Urinary bladder (tissue), 4 donors: Measurements from ENCODE around the gene MSMB. TPM values are rescaled to one million over a fixed set of nuclear protein-coding genes. Genes with fewer than 3 reads are reported as not detected.

Source experiments
- DNase-seq: peaks from one replicate; pipeline ENCODE4 v3.0.0-alpha.2; 2015; ENCODE audit errors: extremely low spot score
- H3K27ac ChIP-seq: one replicate; pipeline ENCODE4 v1.5.1; 2013; ENCODE audit warnings: low read depth, mild to moderate bottlenecking, moderate library complexity
- H3K36me3 ChIP-seq: one replicate; pipeline ENCODE4 v1.6.1; 2013; ENCODE audit warnings: mild to moderate bottlenecking, moderate library complexity; ENCODE audit not compliant: insufficient read depth
- H3K4me1 ChIP-seq: one replicate; pipeline ENCODE4 v1.6.1; 2013; ENCODE audit warnings: mild to moderate bottlenecking, moderate library complexity; ENCODE audit not compliant: insufficient read depth
- H3K4me3 ChIP-seq: one replicate; pipeline ENCODE4 v1.5.1; 2013; ENCODE audit warnings: low read depth, low read length
- WGBS: extraction: QIAGEN DNeasy Blood & Tissue Kit; methylation state at CpG from one replicate; pipeline ENCODE4 v1.1.7; 2013; 5-methylcytosine and 5-hydroxymethylcytosine counted together
- polyA plus RNA-seq: library from polyadenylated mRNA; stranded (reverse); fragments of 200-250 nt; gene quantifications from one replicate; pipeline ENCODE4 v1.2.3, GENCODE V29; 2013
- total RNA-seq: library from RNA; depleted of rRNA; stranded (reverse); fragments of >200 nt; gene quantifications from one replicate; pipeline ENCODE4 v1.2.3, GENCODE V29; 2014
- donor health status: healthy with polysubstance abuse.
- donor health status: healthy.

Gene MSMB
- total and polyA plus RNA-seq, 2 donors: 1.1 TPM; not detected in 1

DNA sequence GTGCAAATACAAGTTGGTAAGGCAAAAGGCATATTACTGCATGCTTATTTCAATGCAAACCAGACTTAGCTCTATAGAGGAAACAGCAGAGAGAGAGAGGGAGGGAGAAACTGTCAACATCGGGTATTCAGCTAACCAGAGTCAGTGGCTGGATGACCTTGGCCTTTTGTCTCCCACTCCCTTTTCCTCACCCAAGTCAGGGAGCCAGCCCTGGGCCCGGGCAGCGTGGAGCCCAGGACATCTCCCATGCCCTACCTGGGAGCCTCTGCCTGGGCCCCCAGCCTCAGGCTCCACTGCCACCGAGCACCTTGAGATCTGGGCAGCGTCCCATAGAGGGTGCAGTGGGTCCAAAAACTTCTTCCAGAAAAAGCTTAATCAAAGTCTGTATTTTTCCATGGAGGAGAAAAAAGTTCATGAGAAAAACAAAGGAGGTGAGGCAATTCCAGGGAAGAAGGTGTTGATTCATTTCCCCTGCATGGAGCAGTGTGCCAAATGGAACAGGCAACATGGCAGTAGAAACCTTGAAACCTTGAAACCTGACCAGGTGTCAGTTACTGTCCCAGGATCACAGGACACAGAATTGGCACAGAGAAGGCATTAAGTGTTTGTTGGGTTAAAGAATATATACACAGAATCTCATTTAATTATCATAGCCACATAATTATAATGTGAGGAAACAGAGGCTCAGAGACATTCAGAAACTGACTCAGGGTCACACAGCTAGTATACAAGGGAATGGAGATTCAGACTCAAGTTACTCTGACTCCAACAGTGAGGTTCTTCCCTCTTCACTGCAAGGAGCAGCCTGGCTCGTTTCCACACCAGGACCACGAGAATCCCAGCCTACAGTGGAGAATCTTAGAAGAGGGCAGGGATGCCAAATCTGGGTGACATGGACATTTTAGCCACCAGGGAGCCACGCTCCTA, 9.9 kb downstream of the MSMB start:
- Histone ChIP-seq H3K27ac (no peak overlapping the region), H3K4me3 (no peak overlapping the region), H3K36me3 (no peaks in the 10 kb centered on the region), H3K4me1 (peaks cover 2% of the 10 kb centered on the region)
- 61% methylated on average over 8 of the region's 8 CpGs for WGBS
- no peak for DNase-seq

DNA sequence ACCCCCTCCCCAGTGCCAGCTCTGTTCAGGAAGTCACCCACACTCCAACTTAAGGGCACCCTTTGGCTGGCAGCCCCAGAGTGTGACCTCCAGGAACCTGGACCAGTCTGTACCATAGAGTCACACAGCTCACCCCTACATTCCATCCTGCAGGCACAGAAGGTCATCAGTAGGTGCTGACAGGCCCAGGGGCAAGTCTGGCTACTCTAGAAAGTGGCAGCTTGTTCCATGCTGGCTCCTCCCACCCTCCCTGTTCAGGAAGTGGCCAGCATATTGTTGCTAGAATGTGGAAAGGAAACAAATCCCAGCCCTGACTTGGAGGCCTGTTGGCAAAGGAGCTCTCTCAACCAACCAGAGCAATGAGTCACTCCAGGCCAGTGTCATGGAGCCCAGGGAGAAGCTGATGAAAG, 12.5 kb downstream of the MSMB start:
- peaks cover 3% of the 10 kb centered on the region for H3K4me1 ChIP-seq
- no peaks in the 10 kb centered on the region for H3K36me3 ChIP-seq
- DNase-seq: no peak
- H3K27ac ChIP-seq: no peak overlapping the region
- H3K4me3 ChIP-seq: no peak overlapping the region

DNA sequence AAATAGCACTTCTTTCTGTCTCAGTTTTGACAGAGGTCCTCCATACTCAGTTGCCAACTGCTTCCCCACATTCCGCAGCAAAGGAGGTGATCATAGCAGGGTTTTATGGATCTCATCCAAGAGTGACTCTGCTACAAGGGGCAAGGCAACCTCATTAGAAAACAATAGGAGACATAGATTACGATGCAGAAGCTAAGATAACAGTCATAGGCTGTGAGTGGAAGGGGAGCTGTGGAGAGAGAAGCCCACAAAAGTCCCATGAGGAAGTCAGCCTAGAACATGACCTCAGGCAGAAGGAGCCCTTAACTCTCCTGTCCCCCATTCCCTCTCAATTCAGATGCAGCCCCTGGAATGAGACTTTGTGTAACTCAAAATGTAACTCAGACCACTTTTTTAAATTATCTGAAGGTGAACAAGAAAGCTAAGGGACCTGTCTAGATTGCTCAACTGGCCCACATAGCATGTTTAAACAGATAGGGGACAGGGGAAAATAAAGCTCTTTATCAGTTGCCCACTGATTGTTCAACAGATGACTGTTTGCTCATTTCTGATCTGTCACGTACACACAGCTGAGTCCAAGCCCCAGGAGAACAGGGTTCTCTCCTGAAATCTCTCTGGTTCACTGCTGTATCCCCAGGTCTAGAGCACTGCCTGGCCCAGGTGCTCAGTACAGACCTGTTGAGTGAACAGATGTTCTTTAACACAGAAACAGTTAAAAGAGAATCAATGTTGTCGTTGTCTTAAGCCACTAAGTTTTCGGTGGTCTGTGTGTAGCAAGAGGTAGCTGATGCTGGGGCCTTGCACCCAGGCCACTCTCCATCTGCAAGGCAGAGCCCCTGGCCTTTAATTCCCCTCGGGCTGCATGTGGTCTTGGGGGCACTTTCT, 14.2 kb downstream of the MSMB start:
- 74% methylated on average over 6 of the region's 6 CpGs for WGBS
- peak overlapping the region; percentile 25 for H3K27ac ChIP-seq
- no peak overlapping the region for H3K4me3 ChIP-seq
- peaks cover 6% of the 10 kb centered on the region for H3K4me1 ChIP-seq
- no peak for DNase-seq
- H3K36me3 ChIP-seq: no peaks in the 10 kb centered on the region

DNA sequence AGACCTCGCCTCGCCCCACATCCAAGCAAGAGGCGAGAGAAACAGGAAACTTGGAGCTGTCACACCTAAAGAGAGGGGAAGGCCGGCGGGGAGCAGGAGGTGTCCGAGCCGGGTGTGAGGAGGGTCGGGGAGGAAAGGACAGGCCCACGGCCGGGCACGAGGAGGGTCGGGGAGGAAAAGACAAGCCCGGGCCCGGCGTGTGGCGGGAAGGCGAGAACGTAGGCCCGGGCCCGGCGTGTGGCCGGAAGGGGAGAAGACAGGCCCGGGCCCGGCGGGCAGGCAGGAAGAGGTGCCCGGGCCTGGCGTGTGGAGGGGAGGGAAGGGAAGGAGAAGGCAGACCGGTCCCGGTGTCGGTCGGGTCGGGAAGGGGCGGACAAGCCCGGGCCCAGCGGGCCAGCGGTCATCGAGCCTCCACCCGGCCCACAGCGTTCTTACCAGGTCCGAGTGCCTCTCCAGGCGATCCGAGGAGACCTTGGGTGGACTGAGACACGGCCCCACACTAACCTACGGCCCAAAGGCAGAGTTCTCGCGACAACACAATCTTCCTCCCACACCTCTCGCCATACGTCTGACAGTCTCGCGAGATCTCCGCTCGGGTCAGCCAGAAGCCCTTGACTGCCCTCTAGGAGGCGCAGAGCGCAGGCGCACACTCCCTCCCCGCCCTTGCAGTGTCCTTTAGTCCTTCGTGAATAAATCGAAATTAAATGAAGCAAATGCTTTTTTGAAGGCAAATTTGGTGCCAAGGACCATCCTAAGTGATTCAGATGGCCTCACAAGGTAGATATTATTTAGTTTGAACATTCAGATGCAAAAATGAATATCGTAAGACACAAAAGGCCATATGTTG, 15.8 kb downstream of the MSMB start, which contains the start of gene NCOA4:
Gene NCOA4 (minus strand): TSS at position 533 of the 847 bp plus-strand sequence. CDS start 13,943 bp downstream, outside the sequence.
- Histone ChIP-seq H3K4me3 (peak within 1 kb of the TSS; percentile 83), H3K4me1 (peaks cover 6% of the 10 kb centered on the region), H3K36me3 (no peaks in the 10 kb centered on the region), H3K27ac (peak within 1 kb of the TSS; percentile 92)
- DNase-seq: peak; percentile 95
- WGBS: 1% methylated on average over 59 of the region's 59 CpGs

DNA sequence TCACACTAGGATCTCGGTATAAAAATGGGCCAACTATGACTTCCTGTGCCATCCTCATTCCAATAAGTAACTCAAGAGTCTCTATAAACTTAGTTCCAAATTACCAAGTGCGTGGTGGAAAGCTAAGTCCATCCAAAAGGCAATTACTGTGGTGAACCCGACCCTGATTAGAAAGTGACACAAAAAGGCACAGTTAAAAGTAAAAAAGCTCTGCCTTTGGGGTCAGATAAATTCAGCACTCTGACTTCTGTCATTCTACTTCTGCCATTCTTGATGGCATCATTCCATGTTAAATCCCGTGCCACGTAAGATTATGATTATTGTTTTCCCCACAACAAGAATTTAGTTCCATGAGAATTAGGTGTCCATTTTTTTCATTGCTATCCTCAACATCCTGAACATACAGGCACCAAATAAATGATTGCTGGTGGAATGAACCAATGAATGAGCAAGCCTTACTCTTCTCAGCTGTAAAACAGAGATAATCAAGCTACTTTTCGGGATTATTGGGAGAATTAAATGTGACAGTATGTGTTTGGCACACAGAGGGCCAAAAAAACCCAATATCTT, 16.5 kb downstream of the MSMB start:
- Histone ChIP-seq H3K27ac (peak overlapping the region; percentile 92), H3K36me3 (no peaks in the 10 kb centered on the region), H3K4me1 (peaks cover 6% of the 10 kb centered on the region), H3K4me3 (peak overlapping the region; percentile 83)
- DNase-seq: no peak
- WGBS: 17% methylated on average over 6 of the region's 6 CpGs

DNA sequence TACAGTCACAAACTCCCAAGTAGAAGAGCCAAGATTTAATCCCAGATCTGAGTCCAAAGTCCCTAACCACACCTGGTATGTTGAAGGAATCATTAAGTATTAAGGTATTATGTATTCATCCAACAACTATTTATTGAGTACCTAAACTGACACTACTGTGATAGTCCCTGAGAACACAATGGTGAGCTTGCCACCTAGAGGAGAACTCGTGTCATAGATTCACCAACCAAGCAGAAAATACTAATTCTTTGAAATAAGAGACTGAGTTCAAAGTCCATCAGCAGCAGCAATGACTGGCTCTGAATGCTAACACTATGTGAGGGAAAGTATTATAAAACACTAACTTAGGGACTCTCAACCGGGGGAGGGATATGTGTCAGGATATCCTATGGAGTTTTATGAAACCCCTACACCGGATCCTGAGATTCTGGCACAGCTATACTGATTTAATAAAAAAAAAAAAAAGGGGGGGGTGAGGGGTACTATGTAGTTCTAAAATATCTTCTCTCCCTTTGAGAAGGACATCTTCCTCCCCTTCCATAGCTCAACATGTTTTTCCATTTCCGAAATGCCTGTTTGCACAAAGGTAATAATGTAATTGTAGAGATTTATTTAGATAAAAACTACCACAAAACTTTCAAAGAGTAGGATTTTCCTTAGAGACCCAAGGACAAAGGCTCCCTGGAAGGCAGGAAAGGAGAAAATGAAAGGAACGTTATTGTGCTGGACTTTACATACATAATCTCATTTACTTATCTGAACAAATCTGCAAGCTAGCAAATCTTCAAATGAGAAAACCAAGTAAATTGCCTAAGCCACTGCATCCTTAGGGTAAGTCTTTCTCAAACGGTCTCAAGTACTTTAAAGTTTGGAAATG, 17.2 kb downstream of the MSMB start:
- H3K27ac ChIP-seq: no peak overlapping the region
- no peak for DNase-seq
- H3K36me3 ChIP-seq: no peaks in the 10 kb centered on the region
- 30% methylated on average over 6 of the region's 6 CpGs for WGBS
- peaks cover 6% of the 10 kb centered on the region for H3K4me1 ChIP-seq
- H3K4me3 ChIP-seq: no peak overlapping the region

DNA sequence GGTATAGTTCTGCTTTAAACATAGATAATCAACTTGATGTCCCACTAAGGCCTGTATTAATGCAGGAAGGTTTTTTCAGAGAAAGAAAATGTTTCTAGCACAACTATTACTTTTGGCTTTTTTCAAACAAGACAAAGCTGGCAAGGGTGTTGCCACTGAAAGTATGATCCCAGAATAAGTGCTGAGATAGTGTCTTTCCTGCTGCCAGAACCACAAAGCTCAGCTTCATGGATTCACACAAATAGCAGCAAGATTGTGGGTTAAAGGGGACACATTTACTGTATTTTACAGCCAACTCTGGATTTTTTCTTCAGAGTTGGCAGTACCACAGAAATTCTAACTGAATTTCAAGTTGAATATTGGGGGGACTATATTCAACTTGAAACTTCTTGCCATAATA, 20.0 kb downstream of the MSMB start:
- Histone ChIP-seq H3K36me3 (no peaks in the 10 kb centered on the region), H3K27ac (no peak overlapping the region), H3K4me3 (no peak overlapping the region), H3K4me1 (peaks cover 7% of the 10 kb centered on the region)
- DNase-seq: no peak

DNA sequence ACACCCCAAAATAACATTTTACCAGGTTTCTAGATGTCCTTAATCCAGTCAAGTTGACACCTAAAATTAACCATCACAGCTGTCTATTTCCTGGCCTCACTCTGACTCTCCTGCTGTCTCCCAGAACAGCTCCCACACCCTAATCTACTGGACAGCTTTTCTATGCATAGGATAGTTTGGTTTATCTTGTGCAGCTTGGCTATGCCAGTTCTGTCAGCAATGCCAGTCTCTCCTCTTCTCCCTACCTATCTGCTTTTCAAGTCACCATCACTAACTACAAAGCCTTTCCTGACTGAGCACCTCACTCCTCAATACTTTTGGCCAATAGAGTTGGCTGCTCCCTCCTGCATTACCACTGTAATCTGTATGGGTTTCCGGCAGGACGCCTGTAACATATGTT, 20.7 kb downstream of the MSMB start:
- DNase-seq: no peak
- no peaks in the 10 kb centered on the region for H3K36me3 ChIP-seq
- WGBS: 76% methylated on average over 2 of the region's 2 CpGs
- no peak overlapping the region for H3K27ac ChIP-seq
- H3K4me3 ChIP-seq: no peak overlapping the region
- peaks cover 7% of the 10 kb centered on the region for H3K4me1 ChIP-seq

DNA sequence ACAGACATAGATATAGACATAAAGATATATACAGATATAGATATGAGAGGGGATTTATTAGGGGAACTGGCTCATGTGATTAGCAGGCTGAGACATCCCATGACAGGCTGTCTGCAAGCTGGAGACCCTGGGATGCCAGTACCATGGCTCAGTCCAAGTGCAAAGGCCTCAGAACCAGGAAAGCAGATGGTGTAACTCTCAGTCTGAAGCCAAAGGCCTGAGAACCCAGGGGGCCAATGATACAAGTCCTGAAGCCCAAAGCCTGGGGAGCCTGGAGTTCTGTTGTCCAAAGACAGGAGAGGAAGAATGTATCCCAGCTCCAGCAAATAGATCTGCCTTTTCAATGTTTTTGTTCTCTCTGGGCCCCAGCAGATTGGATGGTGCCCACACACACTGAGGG, 21.1 kb downstream of the MSMB start:
- DNase-seq: no peak
- H3K4me1 ChIP-seq: peaks cover 7% of the 10 kb centered on the region
- no peak overlapping the region for H3K27ac ChIP-seq
- H3K4me3 ChIP-seq: no peak overlapping the region
- H3K36me3 ChIP-seq: no peaks in the 10 kb centered on the region

DNA sequence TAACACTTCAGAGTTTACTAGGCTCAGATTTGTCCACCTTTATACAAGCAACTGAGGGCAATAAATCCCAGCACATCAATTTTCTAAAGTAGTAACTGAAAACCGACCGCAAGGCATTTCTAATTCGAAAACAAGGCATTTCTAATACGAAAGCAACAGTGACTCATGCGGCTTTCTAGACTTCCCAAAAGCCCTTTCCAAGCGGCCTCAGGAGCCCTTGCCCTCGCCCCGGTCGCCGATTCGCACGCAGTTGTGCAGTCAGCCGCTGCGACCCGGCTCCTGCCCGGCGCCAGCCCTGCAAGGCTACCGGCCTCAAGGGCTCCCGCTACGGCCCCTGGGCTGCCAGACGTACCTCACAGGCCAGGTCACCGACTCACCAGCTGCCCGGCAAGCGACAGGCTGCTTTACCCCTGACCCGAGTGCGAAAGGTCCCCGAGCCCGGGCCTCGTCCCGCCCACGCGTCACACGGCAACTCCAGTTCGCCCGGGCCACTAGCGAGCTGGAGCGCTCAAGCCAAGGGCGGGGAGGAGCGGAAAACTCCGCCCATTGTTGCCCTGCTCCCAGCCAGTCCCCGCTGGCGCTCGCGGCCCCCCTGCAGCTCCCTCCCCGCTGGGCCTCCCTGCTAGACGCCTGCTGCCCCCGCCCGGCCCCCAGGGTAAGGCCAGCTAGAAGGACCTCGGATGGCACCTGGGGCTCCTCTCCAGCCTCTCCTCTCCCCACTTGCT, 22.9 kb downstream of the MSMB start:
- peak overlapping the region; percentile 75 for H3K27ac ChIP-seq
- WGBS: under 1% methylated on average over 49 of the region's 49 CpGs
- no peak for DNase-seq
- H3K4me3 ChIP-seq: peak overlapping the region; percentile 61
- H3K4me1 ChIP-seq: peaks cover 5% of the 10 kb centered on the region
- no peaks in the 10 kb centered on the region for H3K36me3 ChIP-seq

DNA sequence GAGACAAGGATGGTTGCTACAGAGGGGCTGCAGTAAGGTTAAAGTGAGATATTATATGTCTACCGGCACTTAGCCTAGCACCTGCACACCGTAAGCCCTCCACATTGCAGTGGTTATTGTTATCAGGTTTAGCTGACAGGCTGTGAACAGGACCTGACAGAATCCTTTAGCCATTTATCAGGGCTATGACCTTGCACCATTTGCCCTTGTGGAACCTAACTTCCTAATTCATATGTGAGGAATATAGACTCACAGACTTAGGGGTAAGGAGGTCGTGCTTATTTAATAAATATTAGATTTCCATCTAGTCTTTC, 25.8 kb downstream of the MSMB start:
- Histone ChIP-seq H3K36me3 (no peaks in the 10 kb centered on the region), H3K27ac (no peak overlapping the region), H3K4me1 (peaks cover 2% of the 10 kb centered on the region), H3K4me3 (no peak overlapping the region)
- 75% methylated on average over 3 of the region's 3 CpGs for WGBS
- no peak for DNase-seq
